Activated T-cell treated with anti-CD3 and anti-CD28 coated beads, Interleukin-2, amount 50 U/mL, for 4 hours (primary cell): ENCODE results near the gene SIRT3. TPM values are rescaled to one million over a fixed set of nuclear protein-coding genes. Genes with fewer than 3 reads are reported as not detected.
"Not testable (repeated sequence)": the region's sequence is repeated elsewhere in the genome, so short reads cannot be mapped to it uniquely, and the experiment has no call there.

ENCODE experiments used
- ATAC-seq, 2 donors: fragments of 200-7000 bp; cut with Tn5 transposase; one replicate each; pipeline ENCODE4 v1.10.0; 2021
- DNase-seq: peaks from one replicate; pipeline ENCODE4 v3.0.0-alpha.2; 2020
- H3K27me3 Mint-ChIP-seq: one replicate; pipeline ENCODE4 v1.8.0; 2021; ENCODE audit warnings: low read depth, mixed read lengths
- H3K36me3 Mint-ChIP-seq: one replicate; pipeline ENCODE4 v1.8.0; 2022; ENCODE audit warnings: mixed read lengths; ENCODE audit not compliant: insufficient read depth
- H3K4me1 Mint-ChIP-seq: one replicate; pipeline ENCODE4 v1.8.0; 2021; ENCODE audit warnings: low read depth, mixed read lengths
- H3K4me3 Mint-ChIP-seq: one replicate; pipeline ENCODE4 v1.8.0; 2021; ENCODE audit warnings: mild to moderate bottlenecking, moderate library complexity, mixed read lengths
- H3K9me3 Mint-ChIP-seq: one replicate; pipeline ENCODE4 v1.8.0; 2021; ENCODE audit warnings: mixed read lengths
- total RNA-seq, 3 donors: library from RNA; stranded (reverse); gene quantifications; one replicate each; pipeline ENCODE4 v1.2.1, GENCODE V29; 2021

Gene SIRT3
- total RNA-seq, 3 donors from 2014 or later: 7.0 to 12.6 (median 8.3) TPM

DNA sequence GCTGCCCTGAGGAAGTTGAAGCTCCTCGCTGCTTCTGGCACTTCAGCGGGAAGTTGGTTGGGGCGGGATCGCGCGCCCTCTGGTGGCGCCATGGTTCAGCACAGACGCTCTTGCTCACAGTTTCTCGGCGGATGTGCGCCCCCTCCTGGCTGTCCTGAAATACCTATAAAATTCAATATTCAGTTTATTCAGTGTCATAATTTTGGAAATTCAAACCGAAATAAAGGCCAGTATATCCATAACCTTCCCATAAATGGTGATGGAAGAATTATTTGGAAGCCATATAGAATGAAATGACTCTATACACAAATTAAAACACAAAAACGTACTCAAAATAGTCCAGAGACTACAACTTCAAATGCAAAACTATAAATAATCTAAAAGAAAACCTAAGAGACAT is 55.9 kb downstream of the SIRT3 start:
- H3K4me1 Mint-ChIP-seq, H3K4me3 Mint-ChIP-seq, DNase-seq, H3K27me3 Mint-ChIP-seq, H3K9me3 Mint-ChIP-seq, H3K36me3 Mint-ChIP-seq, ATAC-seq: not testable (repeated sequence)

Other genes starting within 250 kb of the SIRT3 start
- not detected for gene SCGB1C1, start 43.3 kb downstream of the SIRT3 start, total RNA-seq
- gene BET1L, start 28.9 kb downstream of the SIRT3 start, total RNA-seq: 10 to 100 TPM; 41.1 to 46.1 (median 42.6) TPM
- 100 to 1,000 TPM; 145 to 152 (median 151) TPM for gene RIC8A, start 28.6 kb downstream of the SIRT3 start, total RNA-seq
- gene PSMD13, start 634 bp upstream of the SIRT3 start, total RNA-seq: 100 to 1,000 TPM; 348 to 399 (median 390) TPM
- 1 to 10 TPM in 2 of 3 donors, under 1 TPM in 1; 0.33 to 3.2 (median 1.2) TPM for gene NLRP6, start 42.1 kb upstream of the SIRT3 start, total RNA-seq
- 10 to 100 TPM; 16.6 to 76.3 (median 28.3) TPM for gene PGGHG, start 52.8 kb upstream of the SIRT3 start, total RNA-seq
- not detected for gene IFITM5, start 63.2 kb upstream of the SIRT3 start, total RNA-seq
- 100 to 1,000 TPM; 197 to 257 (median 231) TPM for gene IFITM2, start 71.5 kb upstream of the SIRT3 start, total RNA-seq
- 100 to 1,000 TPM in 2 of 3 donors, 10 to 100 TPM in 1; 99.3 to 144 (median 120) TPM for gene IFITM1, start 77.7 kb upstream of the SIRT3 start, total RNA-seq
- gene IFITM3, start 84.5 kb upstream of the SIRT3 start, total RNA-seq: 10 to 100 TPM in 2 of 3 donors, 1 to 10 TPM in 1; 5.3 to 24.6 (median 20.4) TPM
- 1 to 10 TPM; 3.8 to 6.1 (median 5.5) TPM for gene B4GALNT4, start 133.2 kb upstream of the SIRT3 start, total RNA-seq
- gene PKP3, start 157.9 kb upstream of the SIRT3 start, total RNA-seq: under 1 TPM; 0.11 to 0.40 (median 0.16) TPM
- 10 to 100 TPM; 26.7 to 29.3 (median 29.2) TPM for gene SIGIRR, start 178.7 kb upstream of the SIRT3 start, total RNA-seq
- 10 to 100 TPM; 16.5 to 21.7 (median 20.4) TPM for gene ANO9, start 205.7 kb upstream of the SIRT3 start, total RNA-seq
- 10 to 100 TPM; 25.7 to 30.9 (median 29.1) TPM for gene PTDSS2, start 213.9 kb upstream of the SIRT3 start, total RNA-seq